ENCODE measurements around the gene ARHGEF10L.

- TF ChIP-seq GATA2 (IDR thresholded peaks at IDR 0.05; ENCODE audit: low read depth, low read length) (no peak), GATA3 (IDR thresholded peaks at IDR 0.05; ENCODE audit: low read depth, low read length) (no peak)
These were observed 131.8 kb downstream of the ARHGEF10L start for GRCh38 chr1:17671314-17671705.

Data from SH-SY5Y (cell line).